Cortex of kidney (tissue), 1 donor: ENCODE measurements around the gene TAMALIN.

Source experiments
- DNase-seq: peaks from one replicate; lab custom pipeline; 2025; lab: John Stamatoyannopoulos, UW

Gene TAMALIN

DNA sequence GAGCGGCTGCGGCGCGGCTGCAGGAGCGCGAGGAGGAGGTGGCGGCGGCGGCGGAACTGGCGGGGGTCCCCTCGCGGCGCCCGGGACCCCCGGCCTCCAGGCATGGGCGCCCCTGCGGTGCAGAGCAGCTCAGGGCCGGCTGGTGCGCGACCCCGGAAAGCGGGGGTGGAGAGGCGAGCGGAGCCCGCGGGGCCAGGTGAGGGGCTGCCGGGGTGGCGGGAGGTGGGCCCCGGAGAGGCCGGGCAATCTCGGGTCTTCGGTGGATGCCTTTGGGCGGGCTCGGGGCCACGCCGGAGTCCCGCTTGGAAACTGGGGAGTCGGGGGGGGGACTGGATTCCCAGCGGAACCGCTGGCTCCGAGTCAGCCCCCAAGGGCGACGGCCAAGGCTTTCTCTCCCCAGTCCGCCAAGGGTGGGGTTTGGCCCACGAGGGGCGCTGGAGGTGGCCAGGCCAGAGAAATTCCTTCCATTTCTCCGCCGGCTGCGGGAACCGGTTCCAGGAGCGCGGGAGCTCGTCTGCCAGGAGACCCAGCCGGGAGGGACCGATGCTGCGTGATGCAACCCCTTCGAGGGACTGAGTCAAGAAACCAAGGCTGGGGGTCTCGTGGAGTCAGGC lies 30.6 kb downstream of the TAMALIN start:
- no peak for DNase-seq

DNA sequence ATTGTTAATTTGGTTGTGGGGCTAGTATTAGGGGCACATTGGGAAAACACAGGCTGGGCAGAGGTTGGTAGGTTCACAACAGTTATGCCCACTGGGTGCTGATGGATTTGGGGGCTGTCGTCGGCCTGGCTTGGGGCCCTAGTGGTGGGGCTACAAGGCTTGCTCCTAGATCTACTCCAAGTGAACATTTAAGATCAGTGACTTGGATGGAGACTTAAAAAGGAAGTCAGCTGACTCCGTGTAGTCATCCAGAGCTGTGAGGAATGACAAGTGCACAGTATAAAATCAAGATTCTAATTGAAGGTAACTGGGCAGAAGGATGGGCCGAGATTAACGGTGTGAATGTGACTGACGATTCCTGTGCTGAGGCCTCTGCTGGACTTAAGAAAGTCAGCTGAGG lies 31.7 kb downstream of the TAMALIN start:
- DNase-seq = no peak

DNA sequence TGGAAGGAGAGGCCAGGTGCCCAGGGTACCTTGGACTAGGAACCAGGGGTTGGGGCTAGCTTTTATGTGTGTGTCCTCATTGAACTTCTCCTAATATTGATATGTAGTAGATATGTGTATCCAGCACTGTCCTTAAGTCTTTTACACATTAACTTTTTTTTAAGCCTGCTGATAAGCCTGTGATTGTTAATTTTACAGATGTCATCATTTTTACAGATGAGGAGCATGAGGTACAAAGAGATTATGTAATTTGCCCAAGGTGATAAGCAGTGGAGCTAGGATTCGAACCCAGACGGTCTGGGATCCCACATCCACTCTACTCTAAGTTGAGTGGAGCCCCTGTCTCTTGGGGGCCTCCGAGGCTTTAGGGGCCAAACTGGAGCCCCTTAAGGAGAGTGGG lies 34.3 kb downstream of the TAMALIN start:
- no peak for DNase-seq

DNA sequence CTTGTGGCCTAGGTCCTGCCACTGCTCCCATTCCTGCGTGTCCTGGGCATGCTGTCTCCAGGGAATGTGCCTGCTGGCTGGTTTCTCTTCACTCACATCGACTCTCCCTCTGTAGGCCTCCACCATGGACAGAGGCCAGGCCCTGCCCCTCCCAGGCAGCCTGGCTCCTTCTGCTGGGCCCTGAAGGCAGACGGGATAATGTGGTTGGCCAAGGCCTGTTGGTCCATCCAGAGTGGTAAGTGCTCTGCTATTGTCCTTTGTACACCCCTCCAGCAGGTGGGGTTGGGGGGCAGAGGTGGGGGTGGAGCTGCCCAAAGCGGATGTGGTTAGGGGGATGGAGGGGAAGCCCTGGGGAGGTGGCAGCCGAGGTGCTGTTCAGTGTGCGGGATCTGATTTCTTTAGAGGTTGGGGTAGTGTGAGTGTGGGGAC lies 35.0 kb downstream of the TAMALIN start:
- no peak for DNase-seq

DNA sequence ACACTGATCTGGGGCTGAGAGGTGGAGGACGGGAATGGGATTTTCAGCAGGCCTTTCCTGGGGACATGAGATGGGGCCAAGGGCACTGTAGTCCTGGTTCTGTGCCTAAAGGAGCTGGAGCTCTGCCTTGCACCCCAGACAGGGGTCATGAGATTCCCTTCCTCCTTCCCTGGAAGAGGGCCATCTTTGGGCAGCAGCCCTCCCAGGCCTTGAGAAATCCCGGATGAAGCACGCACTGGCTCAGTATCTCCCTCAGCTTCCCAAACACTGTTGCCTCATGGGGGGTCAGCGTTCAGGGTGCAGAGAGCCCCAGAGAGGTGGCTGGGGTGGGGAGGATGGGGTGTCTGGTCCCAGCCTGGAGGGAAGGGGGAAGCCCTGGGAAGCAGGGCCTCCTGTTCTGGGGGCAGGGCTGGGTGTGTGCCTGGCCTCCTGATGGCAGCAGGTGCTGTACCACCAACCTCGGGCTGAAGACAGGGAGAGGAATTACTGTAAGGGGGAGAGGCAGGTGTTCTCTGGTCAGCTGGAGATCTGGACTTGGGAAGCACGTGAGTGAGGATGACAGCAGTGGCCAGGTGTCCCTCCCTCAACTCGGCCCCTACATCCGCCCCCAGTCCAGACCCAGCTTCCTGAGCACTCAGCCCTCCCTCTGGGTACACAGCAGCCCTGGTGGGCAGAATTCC lies 36.1 kb downstream of the TAMALIN start:
- DNase-seq = no peak

DNA sequence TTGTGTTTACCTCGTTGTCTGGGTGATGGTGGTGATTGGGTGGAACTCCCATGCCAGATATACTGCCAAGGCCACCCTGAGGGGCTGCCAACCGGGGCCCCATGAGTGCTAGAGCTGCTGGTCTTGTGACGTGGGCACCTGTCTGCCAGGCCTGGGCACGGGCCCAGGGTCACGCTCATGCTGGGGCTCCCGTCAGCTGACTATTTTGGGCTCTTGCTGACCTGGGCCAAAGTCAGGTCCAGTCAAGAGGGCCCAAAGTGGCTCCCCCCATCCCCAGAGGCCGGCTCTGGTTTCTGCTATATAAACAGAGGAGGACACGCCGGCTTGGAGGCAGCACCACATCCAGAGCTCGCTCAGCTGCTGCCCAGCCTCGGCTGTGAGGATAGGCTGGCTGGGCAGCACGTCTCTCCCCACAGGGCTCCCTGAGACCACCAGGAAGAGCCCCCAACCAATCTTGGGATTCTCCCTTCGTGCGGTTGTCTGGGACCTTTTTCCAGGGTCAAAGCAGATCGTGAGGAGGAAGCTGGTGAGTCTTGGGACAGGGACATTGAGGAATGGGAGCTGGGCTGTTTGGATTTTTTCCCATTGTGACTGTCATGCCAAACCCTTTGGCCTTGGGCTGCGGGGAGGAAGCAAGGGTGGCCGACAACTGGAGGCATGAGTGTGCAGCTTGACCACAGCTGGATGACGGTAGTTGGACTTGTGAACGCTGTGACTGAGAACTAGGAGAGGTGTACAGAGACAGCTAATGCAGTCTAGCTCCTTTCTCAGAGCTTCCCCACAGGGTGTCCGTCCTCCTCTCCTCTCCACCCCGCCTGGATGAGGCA lies 36.9 kb downstream of the TAMALIN start:
- DNase-seq = no peak

DNA sequence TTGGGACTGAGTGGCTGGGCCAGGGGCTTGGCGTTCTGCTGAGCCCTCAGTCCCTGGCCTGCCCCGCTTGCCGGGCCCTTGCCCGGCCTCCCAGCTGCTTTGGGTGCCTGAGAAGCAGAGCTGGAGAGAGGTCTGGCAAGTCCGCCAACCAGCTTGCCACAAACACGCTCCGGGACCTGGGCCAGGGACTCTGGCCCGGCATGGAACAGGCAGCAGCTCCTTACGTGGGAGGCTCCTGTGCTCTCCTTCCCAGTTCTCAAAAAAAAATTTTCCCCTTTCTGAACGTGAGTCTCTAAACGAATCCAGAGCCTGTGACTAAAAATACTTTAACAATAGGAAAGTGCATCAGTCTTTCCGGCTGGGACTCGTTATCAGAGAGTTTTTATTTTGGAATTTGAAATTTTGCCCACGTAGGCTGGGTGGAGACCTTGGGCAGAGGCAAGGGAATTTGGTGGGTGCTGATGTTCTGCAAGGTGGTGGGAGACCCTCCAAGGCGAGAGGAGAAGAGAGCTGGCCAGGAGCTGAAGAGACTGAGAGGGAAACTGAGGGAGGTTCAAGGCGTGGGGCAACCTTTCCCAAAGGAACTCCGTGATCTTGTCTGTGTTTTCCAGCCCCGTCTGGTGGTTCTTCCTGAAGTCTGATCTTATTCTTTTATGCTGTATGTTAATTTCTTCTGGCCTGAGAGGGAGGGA lies 37.7 kb downstream of the TAMALIN start:
- no peak for DNase-seq

DNA sequence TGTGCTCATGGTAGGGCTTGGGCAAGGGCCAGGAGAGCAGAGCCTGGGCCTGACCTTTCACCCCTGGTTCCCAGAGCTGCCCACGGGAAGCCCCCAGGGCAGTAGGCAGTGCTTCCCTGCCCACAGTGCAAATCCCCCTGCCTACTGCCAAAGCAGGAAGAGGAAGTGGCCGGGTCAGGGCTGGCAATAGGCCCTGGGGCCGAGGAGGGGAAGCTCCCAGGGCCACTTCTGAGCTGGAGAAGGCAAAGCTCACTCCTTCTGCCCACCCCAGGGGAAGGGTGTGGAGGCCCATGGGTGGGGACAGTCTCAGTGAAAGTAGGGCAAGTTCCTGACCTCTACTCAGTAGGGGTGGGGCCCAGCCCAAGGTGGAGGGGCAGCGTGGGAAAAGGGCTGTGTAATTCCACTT lies 39.1 kb downstream of the TAMALIN start:
- no peak for DNase-seq

DNA sequence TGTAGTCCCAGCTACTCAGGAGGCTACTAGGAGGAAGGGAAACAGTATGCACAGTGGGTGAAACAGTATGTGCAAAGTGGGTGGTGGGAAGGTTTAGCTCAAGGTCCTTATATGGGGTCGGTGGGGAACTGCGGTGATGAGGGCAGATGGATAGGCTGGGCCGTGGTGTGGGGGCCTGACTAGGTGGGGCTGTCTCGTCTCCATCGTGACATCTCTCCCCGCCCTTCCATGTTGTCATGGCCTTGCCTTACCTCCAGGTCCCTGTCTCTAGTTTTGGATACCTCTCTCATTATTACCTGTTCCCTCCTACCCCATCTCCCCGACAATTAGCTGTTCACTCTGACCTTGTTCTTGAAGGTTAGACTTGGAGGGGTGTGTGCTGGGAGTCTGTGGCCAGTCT lies 40.1 kb downstream of the TAMALIN start:
- no peak for DNase-seq

DNA sequence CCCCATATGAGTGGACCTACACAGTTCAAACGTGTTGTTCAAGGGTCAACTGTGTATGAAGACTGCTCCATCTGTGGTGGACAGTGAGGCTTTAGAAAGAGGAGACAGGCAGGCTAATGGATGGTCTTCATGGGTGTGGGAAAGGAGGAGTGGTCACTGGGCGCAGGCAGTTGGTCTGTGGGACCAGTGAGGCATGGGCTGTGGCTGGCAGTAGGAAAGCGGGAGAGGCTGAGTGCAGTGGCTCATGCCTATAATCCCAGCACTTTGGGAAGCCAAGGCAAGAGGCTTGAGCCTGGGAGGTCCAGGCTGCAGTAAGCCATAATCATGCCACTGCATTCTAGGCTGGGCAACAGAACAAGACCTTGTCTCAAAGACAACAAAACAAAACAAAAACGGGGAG lies 42.5 kb downstream of the TAMALIN start:
- no peak for DNase-seq

DNA sequence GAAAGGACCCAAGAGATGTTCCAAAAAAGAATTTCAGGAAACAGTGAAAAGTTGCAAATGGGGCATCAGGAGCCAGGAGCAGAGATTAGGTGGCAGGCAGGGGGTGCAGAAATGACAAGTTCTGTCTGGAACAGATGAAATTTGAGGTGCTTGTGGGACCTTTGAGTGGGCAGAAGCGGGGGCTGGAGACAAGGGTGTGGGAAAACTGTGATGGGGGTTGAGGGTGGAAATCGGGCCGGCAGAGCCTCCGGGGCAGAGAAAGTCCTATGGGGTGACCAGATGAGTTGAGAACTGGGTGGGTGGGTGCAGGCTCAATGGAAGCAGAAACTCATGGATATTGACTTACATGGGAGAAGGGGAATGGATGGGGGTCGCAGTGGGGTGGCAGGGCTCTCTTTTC lies 42.9 kb downstream of the TAMALIN start:
- DNase-seq = no peak

DNA sequence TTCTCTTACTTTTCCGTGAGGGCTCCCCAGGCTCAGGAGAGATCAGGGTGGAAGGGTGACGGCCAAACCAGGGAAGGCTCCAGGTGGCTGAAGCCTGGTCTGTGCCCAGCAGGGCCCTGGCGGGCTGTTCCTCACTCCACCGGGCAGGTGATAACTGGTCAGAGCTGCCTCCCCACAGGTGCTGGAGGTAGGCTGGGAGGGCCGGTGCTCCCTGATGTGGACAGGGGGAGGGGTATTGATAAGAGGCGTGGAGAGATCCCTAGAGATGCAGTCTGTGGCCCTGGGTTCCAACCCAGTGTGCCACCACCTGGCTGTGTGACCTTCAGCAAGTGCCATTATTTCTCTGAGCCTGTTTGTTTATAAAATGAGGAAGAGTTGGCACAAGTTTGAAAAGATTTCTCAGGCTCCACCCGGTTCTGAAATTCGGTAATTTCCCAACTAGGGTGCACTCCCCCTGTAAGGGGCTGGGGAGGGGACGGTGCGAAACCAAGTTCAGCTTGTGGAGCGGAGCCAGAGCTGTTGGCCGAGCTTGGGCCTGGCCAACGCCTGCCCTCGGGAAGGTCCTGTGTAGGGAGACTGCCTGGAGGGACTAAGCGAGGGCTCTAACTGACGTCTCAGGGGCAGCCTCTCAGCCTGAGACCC lies 43.5 kb downstream of the TAMALIN start:
- DNase-seq = no peak

DNA sequence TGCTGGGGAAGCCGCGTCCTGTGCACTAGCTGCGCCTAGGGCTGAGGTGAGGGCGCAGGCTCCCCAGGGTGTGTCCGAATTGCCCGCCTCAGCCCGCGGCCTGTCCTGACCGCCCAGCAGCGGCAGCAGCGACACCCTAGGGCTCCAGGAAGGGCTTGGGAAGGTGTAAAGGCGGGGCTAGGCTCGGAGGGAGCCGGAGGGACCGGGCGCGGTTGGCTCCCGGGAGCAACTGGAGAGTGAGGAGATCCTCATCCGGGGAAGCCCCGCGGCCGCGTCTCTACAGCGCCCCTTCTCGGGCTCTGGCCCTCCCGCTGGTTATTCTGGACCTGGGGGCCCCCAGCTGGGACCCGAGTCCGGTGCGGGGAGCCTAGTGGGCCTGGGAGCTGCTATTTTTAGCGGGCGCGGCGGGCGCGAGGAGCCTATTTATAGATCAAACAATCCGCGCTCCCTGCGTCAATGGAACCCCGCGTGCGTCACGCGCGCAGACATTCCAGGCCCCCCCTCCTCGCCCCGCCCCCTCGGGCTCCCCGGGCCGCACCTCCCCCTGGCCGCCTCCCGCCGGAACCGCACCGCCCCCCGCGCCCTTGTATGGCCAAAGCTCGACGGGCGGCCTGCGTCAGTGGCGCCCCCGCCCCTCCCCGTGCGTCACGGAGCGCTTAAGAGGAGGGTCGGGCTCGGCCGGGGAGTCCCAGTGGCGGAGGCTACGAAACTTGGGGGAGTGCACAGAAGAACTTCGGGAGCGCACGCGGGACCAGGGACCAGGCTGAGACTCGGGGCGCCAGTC lies 44.2 kb downstream of the TAMALIN start, which contains the start of gene NR4A1:
NR4A1 (plus strand) TSS at position 685 of the 784 bp plus-strand sequence. CDS start 2,887 bp downstream, outside the sequence.
- peak; percentile 48 for DNase-seq

DNA sequence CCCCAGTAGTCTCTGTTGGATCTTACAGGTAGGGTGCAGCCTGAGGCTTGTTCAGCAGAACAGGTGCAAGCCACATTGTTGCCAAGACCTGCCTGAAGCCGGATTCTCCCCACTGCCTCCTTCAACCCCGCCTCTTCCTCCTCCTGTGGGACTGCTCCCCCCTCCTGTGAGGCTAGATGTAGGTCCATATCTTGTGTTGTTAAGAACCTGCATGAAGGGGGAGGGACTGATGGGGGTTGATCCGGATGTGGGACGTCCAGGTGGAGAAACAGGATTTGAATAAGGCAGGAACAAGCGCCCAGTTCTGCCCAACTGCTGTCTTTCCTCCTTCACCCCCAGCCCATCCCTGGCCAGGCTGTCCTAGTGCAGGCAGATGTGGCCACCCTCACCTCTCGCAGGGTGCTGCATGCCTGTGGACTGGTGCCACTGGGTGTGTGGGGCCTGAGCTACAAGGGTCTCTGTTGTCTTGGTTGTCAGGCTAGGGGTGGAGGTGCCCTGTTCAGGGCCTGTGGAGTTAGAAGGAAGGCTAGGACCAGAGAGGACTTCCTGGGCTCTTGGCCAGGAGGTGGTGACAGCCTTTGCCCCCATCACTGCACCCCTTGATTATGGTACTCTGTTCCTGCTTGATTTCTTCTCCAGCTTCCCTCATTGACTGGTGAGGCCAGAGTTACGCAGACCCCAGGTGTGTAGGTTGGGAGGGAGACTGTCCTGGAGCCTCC lies 45.9 kb downstream of the TAMALIN start:
- DNase-seq = no peak

DNA sequence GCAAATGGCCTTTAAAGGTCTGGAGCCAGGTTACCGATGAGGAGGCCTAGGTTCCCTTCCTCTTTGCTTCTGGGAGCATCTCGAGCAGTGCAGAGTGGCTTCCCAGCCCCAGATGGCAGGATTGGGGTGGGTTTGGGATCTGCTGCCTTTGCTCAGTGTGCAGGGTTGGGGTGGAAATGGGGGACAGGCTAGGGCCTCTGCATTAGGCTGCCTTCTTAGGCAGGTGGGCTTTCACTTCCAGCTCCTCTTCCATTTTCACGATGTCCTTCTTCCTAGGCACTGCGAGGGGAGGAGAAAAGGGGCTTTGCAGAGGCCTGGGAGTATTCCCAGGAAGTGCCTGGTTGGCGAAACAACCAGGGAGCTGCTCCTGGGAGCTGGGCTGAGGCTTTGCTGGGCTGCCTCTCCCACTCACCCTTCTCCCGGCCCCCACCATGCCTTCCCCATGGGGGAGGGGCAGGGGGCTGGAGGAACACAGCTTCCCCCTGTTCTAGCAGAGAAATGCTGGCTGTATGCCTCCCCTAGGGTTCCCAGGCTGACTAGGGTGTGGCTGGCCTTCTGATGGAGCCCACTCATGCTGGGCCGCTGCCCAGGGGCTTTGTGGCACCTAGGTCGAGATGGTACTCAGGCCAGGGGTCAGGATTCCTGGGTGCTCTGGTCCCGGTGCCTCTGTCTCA lies 46.9 kb downstream of the TAMALIN start:
- DNase-seq = no peak

DNA sequence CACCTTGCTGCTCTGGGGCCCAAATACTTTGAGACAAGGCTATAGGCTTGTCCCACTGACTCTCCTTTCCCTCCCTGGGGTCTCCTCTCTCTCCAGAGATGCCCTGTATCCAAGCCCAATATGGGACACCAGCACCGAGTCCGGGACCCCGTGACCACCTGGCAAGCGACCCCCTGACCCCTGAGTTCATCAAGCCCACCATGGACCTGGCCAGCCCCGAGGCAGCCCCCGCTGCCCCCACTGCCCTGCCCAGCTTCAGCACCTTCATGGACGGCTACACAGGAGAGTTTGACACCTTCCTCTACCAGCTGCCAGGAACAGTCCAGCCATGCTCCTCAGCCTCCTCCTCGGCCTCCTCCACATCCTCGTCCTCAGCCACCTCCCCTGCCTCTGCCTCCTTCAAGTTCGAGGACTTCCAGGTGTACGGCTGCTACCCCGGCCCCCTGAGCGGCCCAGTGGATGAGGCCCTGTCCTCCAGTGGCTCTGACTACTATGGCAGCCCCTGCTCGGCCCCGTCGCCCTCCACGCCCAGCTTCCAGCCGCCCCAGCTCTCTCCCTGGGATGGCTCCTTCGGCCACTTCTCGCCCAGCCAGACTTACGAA lies 47.6 kb downstream of the TAMALIN start:
- no peak for DNase-seq

DNA sequence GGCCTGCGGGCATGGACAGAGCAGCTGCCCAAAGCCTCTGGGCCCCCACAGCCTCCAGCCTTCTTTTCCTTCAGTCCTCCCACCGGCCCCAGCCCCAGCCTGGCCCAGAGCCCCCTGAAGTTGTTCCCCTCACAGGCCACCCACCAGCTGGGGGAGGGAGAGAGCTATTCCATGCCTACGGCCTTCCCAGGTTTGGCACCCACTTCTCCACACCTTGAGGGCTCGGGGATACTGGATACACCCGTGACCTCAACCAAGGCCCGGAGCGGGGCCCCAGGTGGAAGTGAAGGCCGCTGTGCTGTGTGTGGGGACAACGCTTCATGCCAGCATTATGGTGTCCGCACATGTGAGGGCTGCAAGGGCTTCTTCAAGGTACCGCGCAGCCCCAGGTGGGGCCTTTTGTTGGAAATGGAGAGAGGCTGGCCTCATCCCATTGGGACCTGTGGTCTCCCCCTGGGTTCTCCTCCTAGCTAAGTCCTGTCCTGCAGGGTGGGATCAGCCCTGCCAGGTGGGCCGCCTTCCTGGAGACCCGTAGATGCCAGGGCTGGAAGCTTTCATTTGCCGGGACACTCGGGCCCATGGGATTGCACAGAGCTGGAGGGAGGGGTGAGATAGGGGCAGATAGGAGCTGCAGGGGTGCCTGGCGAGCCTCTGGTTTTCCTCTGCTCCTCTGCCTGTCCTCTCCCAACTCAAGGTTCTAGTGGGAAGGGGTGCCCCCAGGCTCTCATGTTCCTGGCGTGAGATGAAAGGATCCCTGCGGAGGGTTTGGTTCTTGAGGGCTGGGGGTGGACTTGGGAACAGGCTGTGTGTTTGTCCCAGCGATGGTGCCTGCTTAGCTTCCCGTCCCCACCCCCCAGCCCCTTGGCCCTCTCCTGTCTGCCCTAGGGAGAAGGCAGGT lies 48.3 kb downstream of the TAMALIN start:
- no peak for DNase-seq
